Loucy (cell line): ENCODE results near the gene COG1.

Source experiments
- H2AFZ ChIP-seq: fragments of 200-600 bp; sonication (generic); 2 replicates; pipeline ENCODE4 v1.6.0; 2016; ENCODE audit warnings: antibody characterized with exemption, mild to moderate bottlenecking, low read length, moderate library complexity
- H3F3A ChIP-seq: fragments of 200-600 bp; 2 replicates; pipeline ENCODE4 v1.6.0; 2016; ENCODE audit warnings: antibody characterized with exemption, low read depth, mild to moderate bottlenecking
- H3K27me3 ChIP-seq: fragments of 200-600 bp; sonication (generic); 2 replicates; pipeline ENCODE4 v1.6.1; 2014; ENCODE audit warnings: low read length, mild to moderate bottlenecking; ENCODE audit not compliant: insufficient read depth, poor library complexity, severe bottlenecking
- H3K36me3 ChIP-seq: fragments of 200-600 bp; sonication (generic); 2 replicates; pipeline ENCODE4 v1.6.1; 2016; ENCODE audit warnings: low read length; ENCODE audit not compliant: insufficient read depth
- H3K4me1 ChIP-seq: fragments of 200-600 bp; sonication (generic); 2 replicates; pipeline ENCODE4 v1.5.1; 2014; ENCODE audit warnings: low read length, mild to moderate bottlenecking; ENCODE audit not compliant: insufficient read depth, poor library complexity, severe bottlenecking
- H3K4me2 ChIP-seq: fragments of 200-600 bp; sonication (generic); 2 replicates; pipeline ENCODE4 v1.6.0; 2014; ENCODE audit warnings: antibody characterized with exemption, low read length, low read depth, mild to moderate bottlenecking; ENCODE audit not compliant: poor library complexity, severe bottlenecking
- H3K4me3 ChIP-seq: fragments of 200-600 bp; sonication (generic); 2 replicates; pipeline ENCODE4 v1.5.1; 2014; ENCODE audit warnings: low read length, mild to moderate bottlenecking, mixed read lengths; ENCODE audit not compliant: poor library complexity, severe bottlenecking
- H3K79me2 ChIP-seq: fragments of 200-600 bp; sonication (generic); 2 replicates; pipeline ENCODE4 v1.6.1; 2014; ENCODE audit warnings: low read length; ENCODE audit not compliant: insufficient read depth
- H3K9ac ChIP-seq: fragments of 200-600 bp; sonication (generic); 2 replicates; pipeline ENCODE4 v1.6.0; 2014; ENCODE audit warnings: mild to moderate bottlenecking, low read depth, low read length, moderate library complexity; ENCODE audit not compliant: poor library complexity, severe bottlenecking
- H3K9me2 ChIP-seq: fragments of 200-600 bp; sonication (generic); replicated peaks from 2 replicates; pipeline ENCODE4 v1.6.1; 2016; ENCODE audit warnings: low read depth, low read length, mixed read lengths
- H3K9me3 ChIP-seq: fragments of 200-600 bp; sonication (generic); 2 replicates; pipeline ENCODE4 v1.6.1; 2014; ENCODE audit warnings: mild to moderate bottlenecking, antibody characterized with exemption, low read length, low read depth; ENCODE audit not compliant: insufficient read depth
- H4K20me1 ChIP-seq: fragments of 200-600 bp; sonication (generic); 2 replicates; pipeline ENCODE4 v1.6.0; 2014; ENCODE audit warnings: antibody characterized with exemption, low read length, mild to moderate bottlenecking; ENCODE audit not compliant: insufficient read depth, poor library complexity, severe bottlenecking
- CTCF ChIP-seq: fragments of 200-600 bp; sonication (generic); conservative IDR thresholded peaks from 2 replicates; pipeline ENCODE4 v1.5.1; 2014; ENCODE audit warnings: mild to moderate bottlenecking, antibody characterized with exemption, low read length
- EZH2phosphoT487 ChIP-seq: fragments of 200-600 bp; IDR thresholded peaks from 2 replicates; pipeline ENCODE4 v1.6.1; 2018; ENCODE audit warnings: antibody characterized with exemption, mild to moderate bottlenecking, moderate library complexity, borderline replicate concordance

Gene COG1

GRCh38 chr17:73200476-73200875, 7.6 kb downstream of the COG1 start:
- no peak overlapping the region for H3K4me2 ChIP-seq
- H3K79me2 ChIP-seq = peaks cover 56% of the 10 kb centered on the region; the same call in 1 of the 2 replicates
- peaks cover 59% of the 10 kb centered on the region for H3K36me3 ChIP-seq

GRCh38 chr17:73201215-73202069, 8.6 kb downstream of the COG1 start:
- H3K27me3 ChIP-seq = no peaks in the 10 kb centered on the region
- no peak for TF ChIP-seq CTCF
- no peak for TF ChIP-seq EZH2phosphoT487
- no peak overlapping the region for H3K4me3 ChIP-seq
- no peaks in the 10 kb centered on the region for H3K9me3 ChIP-seq
- no peaks in the 10 kb centered on the region for H3K9me2 ChIP-seq
- no peak overlapping the region for H2AFZ ChIP-seq
- peaks cover 42% of the 10 kb centered on the region for H3K4me1 ChIP-seq
- H4K20me1 ChIP-seq = peaks cover 5% of the 10 kb centered on the region
- H3K79me2 ChIP-seq = peaks cover 53% of the 10 kb centered on the region; the same call in 1 of the 2 replicates
- peaks cover 13% of the 10 kb centered on the region for H3F3A ChIP-seq
- H3K36me3 ChIP-seq = peaks cover 68% of the 10 kb centered on the region
- H3K4me2 ChIP-seq = peak overlapping the region; percentile 80
- H3K9ac ChIP-seq = no peak overlapping the region

More at GRCh38 chr17:73200476-73200875, 7.6 kb downstream of the COG1 start:
- no peaks in the 10 kb centered on the region for H3K9me2 ChIP-seq
- H3K4me1 ChIP-seq = peaks cover 37% of the 10 kb centered on the region
- H2AFZ ChIP-seq = no peak overlapping the region
- TF ChIP-seq EZH2phosphoT487 = no peak
- no peak for TF ChIP-seq CTCF
- H3K4me3 ChIP-seq = no peak overlapping the region
- H3K9me3 ChIP-seq = no peaks in the 10 kb centered on the region
- H3K9ac ChIP-seq = no peak overlapping the region
- peaks cover 5% of the 10 kb centered on the region for H4K20me1 ChIP-seq
- H3K27me3 ChIP-seq = no peaks in the 10 kb centered on the region
- H3F3A ChIP-seq = peaks cover 13% of the 10 kb centered on the region

GRCh38 chr17:73203135-73203787, 10.4 kb downstream of the COG1 start:
- H3K9ac ChIP-seq = peak overlapping the region; percentile 80
- peak overlapping the region; percentile 80 for H3K4me2 ChIP-seq
- peaks cover 13% of the 10 kb centered on the region for H3F3A ChIP-seq
- no peak for TF ChIP-seq CTCF
- TF ChIP-seq EZH2phosphoT487 = no peak
- peaks cover 67% of the 10 kb centered on the region for H3K36me3 ChIP-seq
- no peaks in the 10 kb centered on the region for H4K20me1 ChIP-seq
- H3K9me2 ChIP-seq = no peaks in the 10 kb centered on the region
- H3K27me3 ChIP-seq = no peaks in the 10 kb centered on the region
- peak overlapping the region; percentile 68 for H3K4me3 ChIP-seq
- H3K4me1 ChIP-seq = peaks cover 42% of the 10 kb centered on the region
- peaks cover 48% of the 10 kb centered on the region; the same call in 1 of the 2 replicates for H3K79me2 ChIP-seq
- no peaks in the 10 kb centered on the region for H3K9me3 ChIP-seq
- no peak overlapping the region for H2AFZ ChIP-seq
